ENCODE data around the gene SYT13.

DNA sequence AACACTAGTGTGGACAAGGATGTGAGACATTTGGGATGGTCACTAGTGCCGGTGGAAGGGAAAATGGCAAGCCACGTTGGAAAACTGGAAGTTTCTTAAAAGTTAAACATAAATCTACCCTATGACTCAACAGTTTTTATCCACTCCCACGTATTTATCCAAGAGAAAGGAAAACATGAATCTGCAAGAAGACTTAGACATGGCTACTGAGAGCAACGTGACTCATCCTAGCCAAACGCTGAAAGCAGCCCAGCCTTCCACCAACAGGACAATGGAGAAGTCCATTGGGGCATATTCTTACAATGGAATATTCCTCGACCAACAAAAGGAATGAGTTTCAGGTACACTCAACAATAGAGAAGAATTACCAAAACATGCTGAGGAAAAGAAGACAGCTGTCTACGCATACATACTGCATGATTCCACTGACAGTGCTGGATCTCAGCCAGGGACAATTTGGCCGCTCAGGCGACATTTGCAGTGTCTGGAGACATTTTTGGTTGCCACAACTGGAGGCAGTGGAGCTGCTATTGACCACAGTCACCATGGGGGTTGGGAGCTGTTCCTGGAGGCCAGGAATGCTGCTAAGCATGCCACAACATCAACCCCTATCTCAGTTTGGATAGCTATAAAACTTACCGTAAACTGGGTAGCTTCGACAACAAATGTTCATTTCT, 21.2 kb downstream of the SYT13 start:
- TF ChIP-seq, protein P1, sequence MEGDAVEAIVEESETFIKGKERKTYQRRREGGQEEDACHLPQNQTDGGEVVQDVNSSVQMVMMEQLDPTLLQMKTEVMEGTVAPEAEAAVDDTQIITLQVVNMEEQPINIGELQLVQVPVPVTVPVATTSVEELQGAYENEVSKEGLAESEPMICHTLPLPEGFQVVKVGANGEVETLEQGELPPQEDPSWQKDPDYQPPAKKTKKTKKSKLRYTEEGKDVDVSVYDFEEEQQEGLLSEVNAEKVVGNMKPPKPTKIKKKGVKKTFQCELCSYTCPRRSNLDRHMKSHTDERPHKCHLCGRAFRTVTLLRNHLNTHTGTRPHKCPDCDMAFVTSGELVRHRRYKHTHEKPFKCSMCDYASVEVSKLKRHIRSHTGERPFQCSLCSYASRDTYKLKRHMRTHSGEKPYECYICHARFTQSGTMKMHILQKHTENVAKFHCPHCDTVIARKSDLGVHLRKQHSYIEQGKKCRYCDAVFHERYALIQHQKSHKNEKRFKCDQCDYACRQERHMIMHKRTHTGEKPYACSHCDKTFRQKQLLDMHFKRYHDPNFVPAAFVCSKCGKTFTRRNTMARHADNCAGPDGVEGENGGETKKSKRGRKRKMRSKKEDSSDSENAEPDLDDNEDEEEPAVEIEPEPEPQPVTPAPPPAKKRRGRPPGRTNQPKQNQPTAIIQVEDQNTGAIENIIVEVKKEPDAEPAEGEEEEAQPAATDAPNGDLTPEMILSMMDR (IDR thresholded peaks at IDR 0.05), result no peak
- TF ChIP-seq POLR2A (IDR thresholded peaks at IDR 0.05), result no peak
